A673 (cell line): ENCODE data around the gene ZNF330.

Source experiments
- EZH2 ChIP-seq: fragments of 200-600 bp; sonication (generic); IDR thresholded peaks from 2 replicates; pipeline ENCODE4 v1.6.1; 2017; ENCODE audit warnings: borderline replicate concordance, low read depth, mild to moderate bottlenecking, mixed read lengths, antibody characterized with exemption, low read length; ENCODE audit not compliant: poor library complexity, severe bottlenecking
- TF ChIP-seq, protein P1 (sequence below): fragments of 300-800, 200-600 bp; sonication (generic); conservative IDR thresholded peaks from 2 replicates; pipeline ENCODE4 v1.5.1; 2017; ENCODE audit warnings: low read depth, mild to moderate bottlenecking, antibody characterized with exemption, low read length, moderate library complexity, mixed read lengths

- TF ChIP-seq, protein P1, sequence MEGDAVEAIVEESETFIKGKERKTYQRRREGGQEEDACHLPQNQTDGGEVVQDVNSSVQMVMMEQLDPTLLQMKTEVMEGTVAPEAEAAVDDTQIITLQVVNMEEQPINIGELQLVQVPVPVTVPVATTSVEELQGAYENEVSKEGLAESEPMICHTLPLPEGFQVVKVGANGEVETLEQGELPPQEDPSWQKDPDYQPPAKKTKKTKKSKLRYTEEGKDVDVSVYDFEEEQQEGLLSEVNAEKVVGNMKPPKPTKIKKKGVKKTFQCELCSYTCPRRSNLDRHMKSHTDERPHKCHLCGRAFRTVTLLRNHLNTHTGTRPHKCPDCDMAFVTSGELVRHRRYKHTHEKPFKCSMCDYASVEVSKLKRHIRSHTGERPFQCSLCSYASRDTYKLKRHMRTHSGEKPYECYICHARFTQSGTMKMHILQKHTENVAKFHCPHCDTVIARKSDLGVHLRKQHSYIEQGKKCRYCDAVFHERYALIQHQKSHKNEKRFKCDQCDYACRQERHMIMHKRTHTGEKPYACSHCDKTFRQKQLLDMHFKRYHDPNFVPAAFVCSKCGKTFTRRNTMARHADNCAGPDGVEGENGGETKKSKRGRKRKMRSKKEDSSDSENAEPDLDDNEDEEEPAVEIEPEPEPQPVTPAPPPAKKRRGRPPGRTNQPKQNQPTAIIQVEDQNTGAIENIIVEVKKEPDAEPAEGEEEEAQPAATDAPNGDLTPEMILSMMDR = no peak
- TF ChIP-seq EZH2 = no peak
These were observed 23.7 kb downstream of the ZNF330 start for GRCh38 chr4:141244419-141244818.
